Osteoblast (primary cell): Measurements from ENCODE around the gene GFOD1. TPM values are rescaled to one million over a fixed set of nuclear protein-coding genes. Genes with fewer than 3 reads are reported as not detected.

Experiments used
- DNase-seq: peaks from one replicate; pipeline ENCODE4 v3.0.0; 2011; ENCODE audit warnings: low spot score, mixed read lengths; ENCODE audit not compliant: insufficient read length; ENCODE audit errors: missing footprints
- H2AFZ ChIP-seq: 2 replicates; pipeline ENCODE4 v1.6.0; 2011; ENCODE audit warnings: mild to moderate bottlenecking, low read length
- H3K27ac ChIP-seq: 2 replicates; pipeline ENCODE4 v1.5.1; 2011; ENCODE audit warnings: mild to moderate bottlenecking, low read depth, low read length, moderate library complexity
- H3K27me3 ChIP-seq: 2 replicates; pipeline ENCODE4 v1.6.0; 2012; ENCODE audit warnings: mild to moderate bottlenecking, control low read depth, inconsistent platforms, low read length, moderate library complexity; ENCODE audit not compliant: insufficient read depth
- H3K36me3 ChIP-seq: 2 replicates; pipeline ENCODE4 v1.5.1; 2011; ENCODE audit warnings: mild to moderate bottlenecking, low read length, control low read depth, moderate library complexity; ENCODE audit not compliant: insufficient read depth
- H3K4me1 ChIP-seq: 2 replicates; pipeline ENCODE4 v1.5.1; 2011; ENCODE audit warnings: mild to moderate bottlenecking, low read length, control low read depth, moderate library complexity; ENCODE audit not compliant: insufficient read depth
- H3K4me2 ChIP-seq: 2 replicates; pipeline ENCODE4 v1.6.0; 2011; ENCODE audit warnings: mild to moderate bottlenecking, low read length; ENCODE audit not compliant: insufficient read depth
- H3K4me3 ChIP-seq: fragments of 200-600 bp; sonication (generic); 3 replicates; pipeline ENCODE4 v1.5.1; 2012; ENCODE audit warnings: mild to moderate bottlenecking, low read length, inconsistent platforms; ENCODE audit not compliant: insufficient read depth
- H3K79me2 ChIP-seq: 2 replicates; pipeline ENCODE4 v1.6.0; 2012; ENCODE audit warnings: mild to moderate bottlenecking, low read length, control low read depth, inconsistent platforms; ENCODE audit not compliant: insufficient read depth
- H3K9me3 ChIP-seq: 2 replicates; pipeline ENCODE4 v1.5.1; 2011; ENCODE audit warnings: low read depth, low read length, control low read depth
- H4K20me1 ChIP-seq: 2 replicates; pipeline ENCODE4 v1.6.0; 2012; ENCODE audit warnings: mild to moderate bottlenecking, low read length, control low read depth; ENCODE audit not compliant: insufficient read depth
- CTCF ChIP-seq: IDR thresholded peaks from 2 replicates; pipeline ENCODE4 v1.5.1; 2011; ENCODE audit warnings: mild to moderate bottlenecking, low read depth, low read length, moderate library complexity; ENCODE audit errors: extremely low read depth
- total RNA-seq: library from RNA; depleted of rRNA; stranded (reverse); fragments of >200 nt; gene quantifications from 2 replicates; pipeline ENCODE4 v1.2.3, GENCODE V29; 2012

The GFOD1 gene, protein sequence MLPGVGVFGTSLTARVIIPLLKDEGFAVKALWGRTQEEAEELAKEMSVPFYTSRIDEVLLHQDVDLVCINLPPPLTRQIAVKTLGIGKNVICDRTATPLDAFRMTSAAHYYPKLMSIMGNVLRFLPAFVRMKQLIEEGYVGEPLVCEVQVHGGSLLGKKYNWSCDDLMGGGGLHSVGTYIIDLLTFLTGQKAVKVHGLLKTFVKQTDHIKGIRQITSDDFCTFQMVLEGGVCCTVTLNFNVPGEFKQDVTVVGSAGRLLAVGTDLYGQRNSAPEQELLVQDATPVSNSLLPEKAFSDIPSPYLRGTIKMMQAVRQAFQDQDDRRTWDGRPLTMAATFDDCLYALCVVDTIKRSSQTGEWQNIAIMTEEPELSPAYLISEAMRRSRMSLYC
- 2.9 and 3.6 TPM in 2 replicates for total RNA-seq

DNA sequence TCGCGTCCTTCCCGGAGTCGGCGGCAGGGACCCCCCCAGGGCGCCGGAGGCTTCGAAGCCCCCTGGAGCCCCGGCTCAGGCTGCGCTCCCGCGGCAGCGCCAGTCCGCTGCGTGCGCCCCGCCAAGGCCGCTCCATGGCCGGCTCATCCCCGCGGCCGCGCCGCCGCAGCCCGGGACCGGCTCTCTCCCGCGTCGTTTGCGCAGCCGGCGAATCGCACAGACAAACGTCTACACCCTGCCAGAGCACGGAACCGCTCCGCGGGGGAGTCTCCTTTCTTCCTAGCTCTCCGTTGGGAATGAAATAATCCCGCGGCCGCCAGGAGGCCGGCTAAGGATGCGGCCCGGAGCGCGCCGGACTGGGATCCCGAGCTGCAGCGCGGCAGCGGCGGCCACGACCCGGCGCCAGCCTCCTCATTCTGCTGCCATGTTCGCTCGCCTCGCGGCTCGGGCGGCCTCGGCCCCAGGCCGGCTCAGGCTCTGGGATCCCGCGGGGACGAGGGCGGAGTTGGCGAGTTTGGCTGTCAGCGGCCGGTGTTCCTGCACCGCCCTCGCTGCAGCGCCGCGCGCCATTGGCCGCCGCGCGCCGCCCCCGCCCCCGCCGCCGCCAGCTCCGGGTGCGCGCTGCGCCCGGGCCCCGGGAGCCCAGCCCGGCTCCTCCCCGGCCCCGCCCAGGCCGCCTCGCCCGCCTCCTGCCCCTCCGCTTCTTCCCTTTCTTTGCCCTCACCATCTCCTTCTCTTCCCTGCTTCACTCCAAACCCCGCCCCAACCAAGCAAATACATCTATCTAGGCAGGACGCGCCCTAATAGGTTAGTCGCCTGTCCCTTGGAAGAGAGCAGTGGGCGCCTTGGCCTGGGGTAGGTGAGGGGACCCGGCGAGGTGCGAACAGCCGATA is at the start of gene GFOD1:
TSS of gene GFOD1 (minus strand) at position 479 of the 893 bp plus-strand sequence. CDS start 710 bp downstream, outside the sequence.
- H3K79me2 ChIP-seq, result no peaks in the 10 kb centered on the region
- TF ChIP-seq CTCF, result no peak

GRCh38 chr6:13536796-13537526 is 49.6 kb upstream of the GFOD1 start:
- no peaks in the 10 kb centered on the region for H3K79me2 ChIP-seq
- peak; percentile 89 for DNase-seq
- no peaks in the 10 kb centered on the region for H3K27me3 ChIP-seq
- H3K4me1 ChIP-seq, result peaks cover 5% of the 10 kb centered on the region
- no peaks in the 10 kb centered on the region for H3K36me3 ChIP-seq
- no peak overlapping the region for H2AFZ ChIP-seq
- H4K20me1 ChIP-seq, result no peaks in the 10 kb centered on the region
- H3K27ac ChIP-seq, result no peak overlapping the region
- TF ChIP-seq CTCF, result no peak
- H3K9me3 ChIP-seq, result no peaks in the 10 kb centered on the region
- no peak overlapping the region for H3K4me3 ChIP-seq
- no peak overlapping the region for H3K4me2 ChIP-seq

More for the DNA sequence above, at the start of gene GFOD1:
- peak within 1 kb of the TSS; percentile 94 for H3K4me2 ChIP-seq
- peak; percentile 99 for DNase-seq
- H3K9me3 ChIP-seq, result no peaks in the 10 kb centered on the region
- peak within 1 kb of the TSS; percentile 93 for H2AFZ ChIP-seq
- H3K27me3 ChIP-seq, result no peaks in the 10 kb centered on the region
- H4K20me1 ChIP-seq, result no peaks in the 10 kb centered on the region
- H3K4me3 ChIP-seq, result peak within 1 kb of the TSS; percentile 75
- H3K27ac ChIP-seq, result peak within 1 kb of the TSS; percentile 33
- no peaks in the 10 kb centered on the region for H3K36me3 ChIP-seq
- peaks cover 4% of the 10 kb centered on the region for H3K4me1 ChIP-seq

DNA sequence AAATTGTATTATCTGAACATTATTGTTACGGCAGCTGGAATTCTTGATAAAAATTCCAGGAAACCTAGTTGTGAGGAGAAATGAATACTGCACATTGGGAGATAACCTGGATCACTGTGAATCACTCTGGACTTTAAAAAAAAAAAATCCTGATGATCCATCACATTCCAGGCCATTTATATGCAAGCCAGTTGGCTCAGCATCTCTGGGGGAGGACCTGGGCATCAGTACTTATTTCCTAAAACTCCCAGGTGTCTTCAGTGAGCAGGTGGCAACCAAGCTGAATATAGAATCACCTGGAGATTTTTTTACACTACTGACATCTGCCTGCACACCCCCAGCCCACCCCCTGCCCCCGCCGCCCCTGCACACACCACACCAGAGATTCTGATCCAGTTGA is 47.9 kb upstream of the GFOD1 start:
- no peaks in the 10 kb centered on the region for H3K9me3 ChIP-seq
- peaks cover 5% of the 10 kb centered on the region for H3K4me1 ChIP-seq
- no peaks in the 10 kb centered on the region for H4K20me1 ChIP-seq
- no peaks in the 10 kb centered on the region for H3K79me2 ChIP-seq
- H3K4me3 ChIP-seq, result no peak overlapping the region
- no peak overlapping the region for H2AFZ ChIP-seq
- H3K36me3 ChIP-seq, result no peaks in the 10 kb centered on the region
- DNase-seq, result peak; percentile 74
- H3K27ac ChIP-seq, result no peak overlapping the region
- H3K4me2 ChIP-seq, result no peak overlapping the region
- TF ChIP-seq CTCF, result no peak
- no peaks in the 10 kb centered on the region for H3K27me3 ChIP-seq
